Spleen (tissue), 7 donors: Measurements from ENCODE around the gene ECSCR.

ENCODE experiments used
- POLR2A ChIP-seq, 3 donors: fragments of 450-650 bp; IDR thresholded peaks; one replicate each; pipeline ENCODE4 v1.5.1; 2017; ENCODE audit warnings: antibody characterized with exemption in 3 of 3, mild to moderate bottlenecking in 1 of 3
- POLR2AphosphoS5 ChIP-seq, 3 donors: sonication (generic); formaldehyde crosslinking; IDR thresholded peaks; one replicate each; pipeline ENCODE4 v1.5.1; 2017; ENCODE audit warnings: antibody characterized with exemption in 3 of 3
- TF ChIP-seq, protein P1 (sequence below), 11 experiments: fragments of 200-600 bp in 7 of 11; fragments of 450-650 bp in 4 of 11; sonication (generic) in 4 of 11; IDR thresholded peaks in 8 of 11; conservative IDR thresholded peaks in 3 of 11; 1 replicate in 7 of 11; 2 replicates in 4 of 11; pipeline versions ENCODE4 v1.4.0 to v1.8.0; 2016 to 2021; ENCODE audit warnings: antibody characterized with exemption in 11 of 11, inconsistent platforms in 4 of 11, mild to moderate bottlenecking in 1 of 11
- donor health status: DM: no; HTN: no; CAD: no; lungs with moderate emphysema.
- donor health status: DM: no; HTN: no; CAD: no.
- donor health status: DM: no; HTN: no; CAD: no.

GRCh38 chr5:139495638-139496435, 33.3 kb upstream of the ECSCR start:
- TF ChIP-seq, protein P1, sequence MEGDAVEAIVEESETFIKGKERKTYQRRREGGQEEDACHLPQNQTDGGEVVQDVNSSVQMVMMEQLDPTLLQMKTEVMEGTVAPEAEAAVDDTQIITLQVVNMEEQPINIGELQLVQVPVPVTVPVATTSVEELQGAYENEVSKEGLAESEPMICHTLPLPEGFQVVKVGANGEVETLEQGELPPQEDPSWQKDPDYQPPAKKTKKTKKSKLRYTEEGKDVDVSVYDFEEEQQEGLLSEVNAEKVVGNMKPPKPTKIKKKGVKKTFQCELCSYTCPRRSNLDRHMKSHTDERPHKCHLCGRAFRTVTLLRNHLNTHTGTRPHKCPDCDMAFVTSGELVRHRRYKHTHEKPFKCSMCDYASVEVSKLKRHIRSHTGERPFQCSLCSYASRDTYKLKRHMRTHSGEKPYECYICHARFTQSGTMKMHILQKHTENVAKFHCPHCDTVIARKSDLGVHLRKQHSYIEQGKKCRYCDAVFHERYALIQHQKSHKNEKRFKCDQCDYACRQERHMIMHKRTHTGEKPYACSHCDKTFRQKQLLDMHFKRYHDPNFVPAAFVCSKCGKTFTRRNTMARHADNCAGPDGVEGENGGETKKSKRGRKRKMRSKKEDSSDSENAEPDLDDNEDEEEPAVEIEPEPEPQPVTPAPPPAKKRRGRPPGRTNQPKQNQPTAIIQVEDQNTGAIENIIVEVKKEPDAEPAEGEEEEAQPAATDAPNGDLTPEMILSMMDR (IDR thresholded peaks at IDR 0.05 in 8 of 11, conservative IDR thresholded peaks at IDR 0.05 in 3 of 11), result no peak
- no peak for TF ChIP-seq POLR2A (IDR thresholded peaks at IDR 0.05)
- no peak for TF ChIP-seq POLR2AphosphoS5 (IDR thresholded peaks at IDR 0.05)
